Activated CD4-positive, alpha-beta T cell treated with anti-CD3 and anti-CD28 coated beads, Interleukin-2, amount 50 U/mL, for 48 hours (primary cell): Measurements from ENCODE around the gene FYN.
"Not testable (repeated sequence)": the region's sequence is repeated elsewhere in the genome, so short reads cannot be mapped to it uniquely, and the experiment has no call there.

Experiments
- DNase-seq, 2 experiments: peaks; one replicate each; pipeline ENCODE4 v3.0.0-alpha.2; 2020

Gene FYN

DNA sequence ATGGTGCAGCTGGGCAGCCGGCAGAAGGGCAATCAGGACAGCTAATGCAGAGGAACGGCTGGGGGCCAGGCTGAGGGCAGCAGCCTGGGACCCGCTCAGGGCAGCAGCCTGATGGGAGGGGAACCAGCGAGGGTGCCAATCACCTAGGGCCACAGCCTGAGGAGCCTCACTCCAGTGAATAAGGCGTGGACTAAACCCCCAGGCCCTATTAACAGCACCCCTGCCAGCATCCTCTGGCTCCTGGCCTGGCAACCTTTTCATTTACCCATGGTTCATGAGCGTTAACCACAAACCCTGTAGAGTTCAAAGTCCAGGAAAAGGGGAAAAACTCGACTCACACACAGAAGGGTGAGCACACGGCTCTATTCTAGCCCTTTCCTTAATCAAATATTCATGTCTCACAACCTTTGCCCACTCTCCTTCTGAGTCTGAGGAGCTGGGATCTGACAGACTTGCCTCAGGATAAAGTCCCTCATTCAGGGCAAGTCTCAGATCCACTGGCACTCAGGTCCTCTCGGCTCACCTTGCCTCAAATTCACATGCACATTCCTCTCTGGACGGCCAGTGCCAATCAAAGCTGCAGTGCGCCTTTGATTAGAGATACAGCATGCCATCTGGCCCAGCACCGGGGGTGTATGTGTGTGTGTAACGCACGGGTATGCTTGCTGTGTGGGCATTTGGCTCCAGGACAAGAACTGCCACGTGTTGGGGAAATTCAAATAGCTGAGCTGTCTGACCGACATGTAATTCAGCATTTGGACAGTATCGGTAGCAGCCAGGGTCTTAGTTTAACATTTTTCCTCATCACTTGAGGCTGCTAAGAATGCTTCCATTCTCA, 180.7 kb downstream of the FYN start:
- DNase-seq: no peak

DNA sequence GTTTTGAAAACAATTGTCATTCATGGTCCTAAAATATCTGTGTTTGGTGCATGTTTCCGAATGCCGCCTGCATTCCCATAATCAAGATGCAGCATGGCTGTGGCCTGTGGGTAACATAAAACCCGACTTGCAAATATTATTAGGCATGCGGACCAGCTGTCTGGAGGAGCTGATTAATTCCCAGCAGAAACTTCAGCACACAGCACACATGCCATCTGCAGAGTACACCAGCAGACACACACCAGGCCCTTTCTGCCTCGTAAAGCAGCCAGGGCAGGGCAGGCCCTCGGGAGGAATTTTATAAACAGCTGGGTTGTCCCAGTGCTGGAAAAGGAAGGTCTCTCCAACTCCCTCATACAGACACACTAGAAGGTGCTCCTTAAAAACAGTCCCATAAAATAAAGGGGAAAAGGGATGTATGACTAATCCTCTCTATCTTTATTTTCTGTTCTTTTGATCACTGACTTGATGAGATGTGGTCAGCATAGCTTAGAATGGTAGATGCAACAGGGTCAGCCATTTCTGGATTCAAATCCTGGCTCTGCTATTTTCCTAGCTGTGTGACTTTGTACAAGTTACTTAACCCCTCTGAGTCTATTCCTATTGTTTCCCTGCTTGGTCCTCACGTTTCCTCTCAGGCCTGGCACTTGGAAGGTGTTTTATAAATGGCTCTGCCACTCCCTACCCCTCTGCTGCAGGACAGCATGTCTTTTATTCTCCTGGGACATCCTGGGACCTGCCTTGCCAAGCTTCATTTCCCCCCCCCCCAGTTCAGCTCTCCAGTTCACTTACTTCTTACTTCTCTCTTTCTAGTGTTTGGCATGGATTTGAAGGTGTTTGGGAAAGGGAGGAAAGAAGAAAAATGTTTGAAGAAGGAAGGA, 181.7 kb downstream of the FYN start:
- no peak for DNase-seq

DNA sequence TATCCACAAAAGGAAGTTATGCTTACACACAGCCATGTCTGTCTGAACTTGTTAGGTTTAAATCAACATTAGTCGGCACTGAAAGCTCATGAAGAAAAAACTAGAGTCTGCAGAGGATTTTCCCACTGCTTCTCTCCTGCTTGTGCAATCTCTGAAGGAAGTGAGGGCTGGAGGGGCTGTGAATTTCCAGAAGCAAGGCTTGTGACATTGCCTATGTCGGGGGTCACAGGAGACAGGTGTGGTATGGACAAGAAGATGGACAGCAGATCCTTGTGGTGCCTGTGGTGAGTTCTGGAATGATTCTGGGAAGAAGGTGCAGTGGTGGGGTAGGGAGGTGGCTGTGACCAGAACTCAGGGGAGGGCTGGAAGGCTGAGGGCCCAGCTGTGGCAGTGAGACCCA, 183.3 kb downstream of the FYN start:
- DNase-seq: no peak

DNA sequence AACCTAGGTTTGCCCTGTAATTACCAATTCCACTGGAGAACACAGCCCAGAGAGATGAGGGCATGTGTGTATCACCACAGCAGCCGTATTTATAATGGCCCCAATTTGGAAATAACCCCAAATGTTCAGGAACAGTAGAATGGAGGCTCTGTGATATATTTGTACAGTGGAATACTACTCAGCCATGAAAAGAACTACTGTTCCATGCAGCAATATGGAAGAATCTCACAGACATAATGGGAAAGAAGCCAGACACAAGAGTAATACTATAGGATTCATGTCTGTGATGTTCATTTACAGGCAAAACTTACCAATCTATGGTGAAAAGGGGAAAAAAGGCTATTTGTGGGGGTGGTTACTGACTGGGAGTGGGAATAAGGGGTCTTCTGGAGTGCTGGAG, 183.8 kb downstream of the FYN start:
- DNase-seq: no peak

DNA sequence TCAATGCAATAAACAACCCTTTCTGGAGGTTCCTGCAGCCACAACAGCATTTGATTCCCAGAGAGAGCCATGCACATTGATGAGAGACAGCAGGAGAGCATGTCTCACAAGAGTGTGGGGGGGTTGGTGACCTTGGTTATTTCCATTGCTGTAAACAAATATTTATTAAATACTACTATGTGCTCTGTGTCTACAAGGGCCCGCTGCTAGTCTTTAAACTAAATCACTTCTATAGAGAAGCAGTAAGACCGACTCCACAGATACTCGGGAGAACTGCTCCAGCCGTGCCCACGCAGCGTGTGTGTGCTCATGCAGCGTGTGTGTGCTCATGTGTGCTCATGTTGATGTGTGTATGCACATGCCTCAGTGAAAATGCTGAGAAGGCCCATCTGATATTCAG, 184.9 kb downstream of the FYN start:
- no peak for DNase-seq

DNA sequence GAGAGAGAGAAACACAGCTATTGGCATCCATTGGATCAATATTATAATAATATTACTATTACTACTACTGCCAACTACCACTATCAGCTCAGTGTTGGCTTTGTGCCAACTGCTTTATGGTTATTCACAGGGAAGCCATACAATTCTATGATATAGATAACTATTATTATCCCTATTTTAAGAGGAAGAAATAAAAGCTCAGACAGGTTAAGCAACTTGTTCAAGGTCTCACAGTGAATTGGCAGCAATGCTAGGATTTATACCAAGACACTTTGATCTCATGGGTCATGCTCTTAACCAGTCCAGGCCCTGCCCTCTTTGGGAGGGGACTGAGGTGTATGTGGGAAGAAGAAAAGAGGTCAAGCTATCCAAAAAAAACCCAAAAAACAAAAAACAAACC, 185.6 kb downstream of the FYN start:
- no peak for DNase-seq

DNA sequence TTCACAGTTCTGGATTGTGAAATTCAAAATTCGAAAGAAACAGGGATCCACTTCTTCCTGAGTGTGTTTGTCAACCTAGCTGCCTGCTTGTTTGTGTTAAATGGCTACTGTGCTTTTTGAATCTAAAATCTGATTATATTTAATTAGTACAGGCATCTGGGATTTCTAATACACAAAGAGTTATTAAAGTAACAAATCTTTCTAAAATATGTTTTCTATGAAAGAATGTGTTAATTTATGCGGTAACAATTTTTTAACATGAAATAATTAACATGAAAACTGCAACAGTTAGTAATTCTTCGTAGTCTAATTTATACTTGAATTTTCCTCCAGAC, 186.4 kb downstream of the FYN start:
- no peak for DNase-seq

DNA sequence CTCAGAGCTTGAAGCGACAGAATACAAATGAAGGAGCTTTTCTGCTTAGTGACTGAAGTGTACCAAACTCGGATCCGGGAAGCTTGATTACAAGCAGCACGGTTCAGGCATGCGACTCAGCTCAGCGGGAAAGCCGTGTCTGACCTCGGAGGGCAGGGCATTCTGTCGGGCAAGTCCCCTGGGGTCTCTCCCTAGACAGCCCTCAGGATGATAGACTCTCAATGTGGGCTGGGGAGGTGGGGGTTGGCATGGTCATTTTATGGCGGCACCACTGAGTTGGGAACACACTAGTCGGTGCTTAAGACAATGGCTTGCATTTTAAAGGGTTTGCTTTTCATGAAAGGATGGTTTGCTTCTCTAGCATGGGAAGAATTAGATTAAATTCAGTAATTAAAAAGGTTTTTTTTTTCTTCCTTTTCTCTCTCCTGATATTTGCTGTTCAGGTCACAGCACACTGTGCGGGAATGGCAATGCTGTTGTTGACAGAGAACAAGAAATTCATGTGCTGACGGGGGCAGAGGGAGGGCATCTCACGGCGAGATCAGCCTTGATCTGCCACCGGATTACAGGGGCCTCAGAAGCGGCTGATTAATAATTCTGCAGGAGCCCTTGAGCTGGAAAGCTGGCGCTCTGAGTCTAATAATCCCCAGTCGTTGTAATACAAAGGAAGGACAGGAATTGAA, 186.9 kb downstream of the FYN start:
- DNase-seq: no peak

DNA sequence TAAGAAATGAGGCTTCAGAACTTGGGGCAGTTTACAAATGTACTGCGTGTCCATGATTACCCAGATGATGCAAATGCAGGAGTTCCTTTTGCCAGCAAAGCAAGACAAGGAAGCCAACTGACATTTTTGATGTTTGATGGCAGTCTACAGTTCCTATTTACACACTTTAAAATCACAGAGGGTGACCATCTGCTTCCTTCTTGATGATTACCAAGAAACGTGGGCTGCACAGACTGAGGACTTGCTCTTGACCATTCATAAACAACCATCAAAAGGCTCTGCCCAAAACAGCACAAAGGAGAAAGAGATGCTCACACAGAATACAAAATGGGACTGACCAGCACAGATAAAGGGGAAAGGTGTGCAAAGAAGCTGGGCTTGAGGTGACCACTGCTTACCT, 187.7 kb downstream of the FYN start:
- DNase-seq: no peak

DNA sequence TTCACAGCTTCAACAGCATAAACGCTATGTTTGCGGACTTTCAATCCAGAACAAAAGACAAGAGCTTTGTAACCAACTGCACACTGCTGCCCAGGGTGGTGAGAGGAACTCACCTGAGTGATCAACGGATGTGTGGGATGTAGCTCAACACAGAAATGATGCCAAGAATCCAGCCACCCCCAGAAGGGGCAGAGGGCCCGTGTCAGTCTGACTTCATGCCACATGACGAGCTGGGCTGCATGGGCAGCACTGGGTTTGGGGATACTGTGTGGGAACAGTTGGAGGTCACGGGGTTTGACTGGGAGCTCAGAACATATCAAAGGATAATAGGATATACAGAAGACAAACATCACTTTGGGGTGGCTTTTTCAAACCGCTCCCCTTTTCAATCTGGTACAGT, 188.2 kb downstream of the FYN start:
- no peak for DNase-seq

DNA sequence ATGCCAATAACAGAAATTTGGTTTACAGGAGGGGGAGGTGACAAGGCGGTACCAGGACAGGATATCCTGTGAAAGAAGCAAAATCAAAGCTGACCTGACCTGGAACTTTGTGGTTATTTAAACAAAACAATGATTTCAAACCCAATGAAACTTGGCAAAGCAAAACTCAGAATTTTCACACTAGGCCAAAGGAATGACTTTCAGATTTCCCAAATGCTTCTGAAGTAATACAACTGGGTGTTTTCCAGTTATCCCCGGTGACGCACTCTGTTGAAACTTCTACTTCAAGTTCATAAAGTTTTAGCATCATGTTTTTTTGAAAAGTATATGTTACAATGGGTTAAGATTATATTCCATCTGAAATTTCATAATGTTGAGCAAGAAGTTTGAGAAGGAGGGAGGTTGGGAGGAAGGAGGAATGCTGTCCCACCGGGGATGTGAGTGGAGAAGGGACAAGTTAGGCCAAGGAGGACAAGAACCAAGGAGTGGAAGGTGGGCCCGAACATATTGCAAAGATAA, 189.4 kb downstream of the FYN start:
- no peak for DNase-seq

DNA sequence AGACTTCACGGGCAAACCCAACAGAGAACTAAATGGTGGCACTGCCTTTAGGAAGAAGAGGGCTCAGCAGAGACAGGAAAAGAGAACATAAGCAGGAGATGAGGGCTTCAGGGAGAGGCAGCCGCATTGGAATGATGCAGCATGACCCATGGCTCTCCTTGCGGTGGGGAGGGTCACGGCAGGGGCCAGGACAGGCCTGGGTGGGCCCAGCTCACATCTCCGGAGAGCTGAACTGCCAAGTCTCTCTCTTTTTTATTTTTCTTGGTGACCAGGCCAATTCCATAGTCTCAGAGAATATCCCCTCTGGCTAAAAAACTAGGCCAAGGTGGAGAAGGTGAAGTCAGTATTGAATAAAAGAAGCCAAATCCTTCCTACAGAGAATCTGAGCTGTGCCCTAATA, 190.1 kb downstream of the FYN start:
- DNase-seq: no peak

DNA sequence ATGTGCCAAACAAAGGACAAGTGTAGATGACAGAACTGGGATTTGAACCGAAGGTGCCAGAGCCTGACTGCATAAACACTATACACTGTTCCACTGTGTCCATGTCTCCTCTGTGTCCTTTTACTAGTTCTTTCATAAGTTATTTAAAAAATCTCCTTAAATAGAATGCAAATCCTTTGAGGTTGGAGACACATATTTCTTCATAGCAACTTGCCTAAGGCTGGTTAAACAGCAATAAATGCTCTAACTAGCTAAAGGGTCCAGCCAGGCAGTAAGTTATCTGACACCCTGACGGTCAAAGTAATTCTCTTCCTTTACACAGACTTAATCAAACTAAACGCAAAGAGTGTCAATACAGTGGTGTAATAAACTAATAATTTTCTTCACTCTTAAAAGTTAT, 191.4 kb downstream of the FYN start:
- no peak for DNase-seq

DNA sequence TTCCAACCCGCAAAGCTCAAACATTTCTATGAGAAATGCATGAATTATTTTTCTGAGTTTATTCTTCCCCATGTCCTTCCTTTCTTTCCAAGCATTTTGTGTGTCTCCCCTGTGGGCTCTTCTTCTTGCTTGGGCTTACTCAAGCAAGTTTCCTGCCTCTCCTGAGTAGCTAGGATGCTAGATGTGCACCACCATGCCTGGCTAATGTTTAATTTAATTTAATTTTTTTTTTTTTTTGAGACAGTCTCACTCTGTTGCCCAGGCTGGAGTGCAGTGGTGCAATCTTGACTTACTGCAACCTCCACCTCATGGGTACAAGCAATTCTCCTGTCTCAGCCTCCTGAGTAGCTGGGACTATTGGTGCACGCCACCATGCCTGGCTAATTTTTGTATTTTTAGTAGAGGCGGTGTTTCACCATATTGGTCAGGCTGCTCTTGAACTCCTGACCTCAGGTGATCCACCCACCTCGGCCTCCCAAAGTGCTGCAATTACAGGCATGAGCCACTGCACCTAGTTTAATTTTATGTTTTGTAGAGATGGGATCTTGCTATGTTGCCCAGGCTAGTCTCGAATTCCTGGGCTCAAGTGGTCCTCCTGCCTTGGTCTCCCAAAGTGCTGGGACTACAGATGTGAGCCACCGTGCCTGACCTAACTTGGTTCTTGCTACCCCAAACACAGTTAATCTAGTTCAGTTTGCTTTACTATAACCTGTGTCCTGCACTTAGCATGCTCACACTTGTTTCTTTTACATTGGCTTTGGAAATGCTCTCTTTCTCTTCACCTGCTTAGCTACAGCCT, 192.2 kb downstream of the FYN start:
- DNase-seq: not testable (repeated sequence)

DNA sequence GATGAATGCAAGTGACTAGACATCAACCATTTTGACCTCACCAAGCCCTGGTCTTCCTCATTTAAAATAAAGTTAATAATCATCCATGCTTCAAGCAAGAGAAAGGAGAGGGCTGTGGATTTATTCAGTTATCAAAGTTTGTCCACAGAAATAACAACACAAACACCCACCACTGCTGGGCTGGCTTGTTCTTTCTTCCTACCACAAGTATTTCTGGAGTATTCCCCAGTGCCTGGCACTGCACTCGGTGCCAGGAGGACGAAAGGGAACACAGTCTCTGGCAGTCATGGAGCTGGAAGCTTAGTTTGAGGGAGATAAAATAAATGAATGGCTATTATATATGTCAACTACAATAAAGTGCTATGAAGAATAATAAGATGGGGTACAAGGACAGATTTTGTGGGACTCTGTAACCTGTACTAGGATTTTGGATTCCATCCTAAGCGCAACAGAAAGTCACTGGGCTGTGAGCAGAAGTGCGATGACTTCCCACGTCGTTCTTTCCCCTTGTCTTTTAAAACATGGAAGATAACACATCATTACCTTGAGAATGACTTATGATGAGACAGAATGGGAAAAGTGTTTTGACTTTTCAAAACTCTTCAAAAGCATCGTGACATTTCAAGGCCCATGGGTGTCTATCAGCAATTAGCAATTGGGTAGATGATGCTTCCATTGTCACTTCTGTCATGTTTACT, 193.1 kb downstream of the FYN start:
- no peak for DNase-seq

DNA sequence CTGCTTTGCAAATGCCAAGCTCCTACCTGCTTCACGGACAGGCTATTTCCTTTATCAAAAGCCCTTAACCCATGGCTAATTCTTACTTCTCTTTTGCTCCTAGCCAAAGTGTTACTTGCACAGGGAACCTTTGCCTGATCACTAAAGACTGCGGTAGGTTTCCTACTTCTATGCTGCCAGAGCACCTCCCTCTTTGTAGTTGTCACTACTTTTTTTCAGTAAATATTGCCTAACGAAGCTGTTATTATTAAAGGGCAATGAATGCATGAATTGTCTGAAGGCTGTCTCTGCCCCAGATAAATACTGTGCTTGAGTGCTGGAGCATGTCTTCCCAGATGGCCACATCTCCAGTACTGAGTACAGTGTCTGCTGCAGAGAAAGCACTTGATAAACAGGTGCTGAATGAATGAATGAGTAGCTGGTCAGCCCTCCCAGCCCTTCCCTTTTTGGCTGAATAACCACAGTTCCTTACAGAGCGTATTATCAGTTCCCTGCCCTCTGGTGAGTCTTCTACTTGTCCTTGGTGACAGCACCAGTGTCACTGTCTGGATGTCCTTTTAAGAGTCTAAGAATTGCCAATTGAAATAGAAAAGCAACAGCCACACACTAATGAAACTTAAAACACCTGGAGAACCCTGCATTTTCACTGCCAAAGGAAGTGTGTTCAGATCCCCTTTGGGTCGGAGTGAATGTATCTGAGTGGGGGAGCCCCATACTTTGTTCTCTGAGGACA, 194.0 kb downstream of the FYN start:
- DNase-seq: no peak

DNA sequence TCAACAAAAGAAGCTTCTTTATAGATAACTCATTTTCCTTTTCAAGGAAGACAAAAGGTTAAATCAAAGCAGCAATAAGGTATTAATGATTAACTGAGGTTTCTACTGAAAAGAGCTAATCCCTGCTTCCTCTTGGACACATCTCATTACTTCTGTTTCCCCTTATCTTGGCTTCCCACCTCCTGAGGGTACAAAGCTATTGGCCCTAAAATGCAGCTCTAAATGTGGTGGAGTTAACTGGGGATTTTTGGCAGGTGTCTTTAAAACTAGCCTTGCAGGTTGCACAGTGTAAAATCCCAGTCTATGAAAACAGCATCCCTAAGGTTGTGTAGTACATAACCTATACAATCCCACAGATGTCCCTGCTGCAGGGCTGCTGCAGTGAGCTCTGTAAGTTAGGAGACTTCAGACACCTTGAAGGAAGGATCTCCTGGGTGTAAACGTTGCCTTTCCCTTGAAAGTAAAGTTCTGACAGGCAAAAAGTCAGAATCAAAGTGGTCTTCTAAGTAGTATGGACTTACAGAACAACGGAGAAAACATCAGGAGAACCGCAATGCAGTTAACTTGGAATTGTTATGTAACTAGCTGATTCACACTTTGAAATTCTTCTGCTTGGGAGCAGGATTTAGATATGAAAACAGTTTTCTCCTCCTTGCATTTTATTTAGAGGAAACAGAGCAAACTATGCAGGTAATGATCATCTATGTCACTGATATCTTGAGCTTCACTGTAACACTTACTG, 195.8 kb downstream of the FYN start:
- no peak for DNase-seq

DNA sequence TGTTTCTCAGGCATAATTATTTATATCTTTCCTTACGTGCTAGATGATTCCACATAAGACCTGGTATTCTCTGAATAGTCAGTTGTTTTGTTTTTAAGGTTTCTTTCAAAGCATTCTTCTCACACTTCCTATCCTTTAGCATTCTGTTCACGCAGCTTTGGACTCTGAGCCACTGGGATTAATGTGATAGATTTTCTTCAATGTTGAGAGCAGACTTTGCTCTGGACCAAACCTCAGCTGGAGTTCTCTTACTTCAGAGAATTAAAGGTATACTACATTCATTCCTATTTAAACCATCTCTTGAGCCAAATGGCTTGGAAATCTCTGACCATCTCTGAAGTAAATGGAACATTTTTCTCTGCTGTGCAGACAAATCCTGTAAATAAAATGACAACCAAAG, 196.9 kb downstream of the FYN start:
- DNase-seq: no peak

DNA sequence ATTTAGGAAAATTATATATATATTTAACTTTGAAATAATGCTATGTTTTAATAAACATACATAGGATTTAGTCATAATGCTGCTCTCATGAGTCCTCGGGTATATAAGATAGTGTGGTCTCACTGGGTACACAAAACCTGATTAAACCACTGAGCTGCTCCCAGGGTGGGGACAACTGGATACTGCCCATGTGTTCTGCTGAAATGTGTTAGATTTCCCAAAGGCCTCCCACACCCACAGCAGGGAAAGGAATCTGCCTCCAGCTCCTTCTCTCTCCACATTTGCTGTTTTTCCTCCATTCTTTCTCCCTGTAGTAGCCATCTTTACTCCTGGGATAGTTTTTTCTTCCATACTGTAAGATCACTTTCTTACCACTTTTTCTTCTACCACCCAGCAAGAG, 198.4 kb downstream of the FYN start:
- no peak for DNase-seq

DNA sequence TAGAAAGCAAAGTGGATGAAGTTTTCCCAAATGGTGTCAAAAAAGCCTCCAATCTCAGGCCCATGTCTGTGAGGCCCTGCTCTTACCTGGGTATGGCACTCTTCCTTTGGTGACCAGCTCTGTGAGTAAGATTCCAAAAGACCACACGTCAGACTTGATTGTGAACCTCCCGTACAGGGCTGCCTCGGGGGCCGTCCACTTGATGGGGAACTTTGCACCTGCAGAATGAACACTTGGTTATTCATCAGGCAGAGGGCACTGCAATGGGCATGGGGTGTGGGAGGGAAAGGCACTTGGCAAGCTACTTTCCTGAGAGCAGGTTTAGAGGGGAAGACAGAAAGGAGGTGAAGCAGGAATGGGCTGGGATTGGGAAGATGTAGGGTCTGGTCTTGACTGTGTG, 198.8 kb downstream of the FYN start:
- no peak for DNase-seq

DNA sequence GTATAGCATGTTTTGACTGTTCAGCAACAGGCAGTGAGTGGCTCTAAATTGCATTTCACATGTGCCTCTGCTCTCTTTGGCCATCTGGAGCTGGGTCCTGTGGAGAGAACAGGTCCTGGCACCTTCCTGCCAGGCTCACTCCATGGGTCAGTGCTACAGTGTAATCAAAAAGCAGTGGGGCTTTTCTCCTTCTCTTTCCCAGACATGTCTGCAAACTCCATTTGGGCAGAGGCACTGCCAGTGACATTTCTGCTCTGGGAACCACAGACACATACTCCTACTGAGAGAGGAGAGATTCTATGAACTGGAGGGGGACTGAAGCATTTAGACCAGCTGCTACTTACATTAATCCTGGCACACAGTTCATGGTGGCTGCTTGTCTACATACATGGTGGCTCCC, 199.3 kb downstream of the FYN start:
- no peak for DNase-seq
